LoVo (cell line): ENCODE measurements around the gene CLPTM1.
A peak's percentile ranks its signal among the peaks of the same experiment; 100 is the strongest.
"Not testable (repeated sequence)": the region's sequence is repeated elsewhere in the genome, so short reads cannot be mapped to it uniquely, and the experiment has no call there.

Experiments used
- DNase-seq: peaks from one replicate; pipeline ENCODE4 v3.0.0-alpha.2; 2016; ENCODE audit warnings: low spot score

Gene CLPTM1

DNA sequence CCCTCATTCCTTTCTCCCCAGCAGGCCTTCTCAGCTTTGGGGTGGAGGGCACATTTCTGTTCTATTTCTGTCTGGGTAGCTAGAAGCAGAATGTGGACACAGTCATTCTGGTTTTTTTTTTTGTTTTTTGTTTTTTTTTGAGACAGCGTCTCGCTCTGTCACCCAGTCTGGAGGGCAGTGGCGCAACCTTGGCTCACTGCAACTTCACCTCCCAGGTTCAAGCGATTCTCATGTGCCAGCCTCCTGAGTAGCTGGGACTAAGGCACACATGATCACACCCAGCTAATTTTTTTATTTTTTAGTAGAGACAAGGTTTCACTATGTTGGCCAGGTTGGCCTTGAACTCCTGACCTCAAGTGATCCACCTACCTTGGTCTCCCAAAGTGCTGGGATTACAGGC, 20.3 kb downstream of the CLPTM1 start:
- no peak for DNase-seq

DNA sequence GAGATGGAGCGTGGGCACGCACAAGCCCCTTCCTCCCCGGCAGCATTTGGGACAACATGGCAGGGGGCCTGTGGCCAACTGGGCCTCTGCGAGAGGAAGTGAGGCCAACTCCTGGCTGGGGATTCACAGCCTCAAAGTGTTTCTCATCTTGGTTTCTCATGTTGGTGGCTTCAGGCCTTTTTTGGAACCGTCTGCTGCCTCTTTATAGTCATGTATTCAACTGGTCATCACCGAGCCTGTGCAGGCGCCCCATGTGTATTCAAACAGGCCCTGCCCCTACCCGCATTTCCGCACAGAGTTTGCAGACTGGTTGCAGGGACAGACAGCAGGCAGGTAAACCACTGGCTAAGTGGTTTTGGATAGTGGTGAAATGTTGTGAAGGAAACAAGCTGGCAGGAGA, 28.8 kb downstream of the CLPTM1 start:
- DNase-seq = no peak

DNA sequence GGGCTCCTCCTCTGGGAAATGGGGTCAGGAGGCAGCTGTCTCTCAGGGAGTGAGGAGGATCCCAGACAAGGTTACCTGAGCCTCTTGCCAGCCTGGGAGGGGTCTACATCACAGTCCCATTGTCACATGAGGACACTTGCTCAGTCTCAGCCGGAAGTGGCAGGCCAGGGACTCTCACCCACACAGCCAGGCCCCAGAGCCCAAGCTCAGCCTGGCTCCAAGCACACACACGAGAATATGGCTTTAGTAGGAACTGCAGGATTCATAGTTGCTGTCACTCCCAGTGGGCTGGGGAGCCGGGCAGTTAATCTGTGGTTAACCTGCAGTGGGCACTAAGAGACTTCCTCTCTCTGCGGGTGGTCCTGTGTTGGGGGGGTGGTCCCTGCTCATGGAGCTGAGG, 30.3 kb downstream of the CLPTM1 start:
- DNase-seq = no peak

DNA sequence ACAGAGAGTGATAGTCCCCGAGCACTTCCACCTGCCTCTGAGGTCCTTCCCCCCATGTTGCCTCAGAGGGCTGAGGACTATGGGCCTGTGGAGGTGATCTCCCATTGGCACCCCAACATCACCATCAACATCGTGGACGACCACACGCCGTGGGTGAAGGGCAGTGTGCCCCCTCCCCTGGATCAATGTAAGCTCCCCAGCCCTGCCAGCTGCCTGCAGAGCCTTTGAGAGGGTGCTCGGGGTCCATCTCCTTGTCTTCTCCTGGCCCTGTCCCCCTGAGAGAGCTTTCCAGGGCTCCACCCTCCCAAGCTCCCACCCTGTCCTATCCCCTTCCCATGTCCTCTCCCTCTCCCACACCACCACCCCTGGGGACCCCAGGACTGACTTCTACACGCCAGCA, 31.2 kb downstream of the CLPTM1 start:
- DNase-seq = no peak

DNA sequence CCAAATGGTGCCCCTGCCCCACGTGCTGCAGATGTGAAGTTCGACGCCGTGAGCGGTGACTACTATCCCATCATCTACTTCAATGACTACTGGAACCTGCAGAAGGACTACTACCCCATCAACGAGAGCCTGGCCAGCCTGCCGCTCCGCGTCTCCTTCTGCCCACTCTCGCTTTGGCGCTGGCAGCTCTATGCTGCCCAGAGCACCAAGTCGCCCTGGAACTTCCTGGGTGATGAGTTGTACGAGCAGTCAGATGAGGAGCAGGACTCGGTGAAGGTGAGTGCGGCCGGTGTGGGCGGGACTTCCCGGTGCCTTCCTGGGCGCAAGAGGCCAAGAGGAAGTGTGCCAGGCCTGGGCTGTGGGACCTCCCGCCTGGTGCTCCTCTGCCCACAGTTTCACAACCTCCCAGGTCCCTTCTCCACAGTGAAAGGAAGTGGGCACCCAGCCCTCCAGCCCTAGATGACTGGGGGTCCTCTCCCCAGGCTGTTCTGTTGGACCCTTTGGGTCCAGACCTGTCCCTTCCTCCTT, 32.0 kb downstream of the CLPTM1 start:
- no peak for DNase-seq

DNA sequence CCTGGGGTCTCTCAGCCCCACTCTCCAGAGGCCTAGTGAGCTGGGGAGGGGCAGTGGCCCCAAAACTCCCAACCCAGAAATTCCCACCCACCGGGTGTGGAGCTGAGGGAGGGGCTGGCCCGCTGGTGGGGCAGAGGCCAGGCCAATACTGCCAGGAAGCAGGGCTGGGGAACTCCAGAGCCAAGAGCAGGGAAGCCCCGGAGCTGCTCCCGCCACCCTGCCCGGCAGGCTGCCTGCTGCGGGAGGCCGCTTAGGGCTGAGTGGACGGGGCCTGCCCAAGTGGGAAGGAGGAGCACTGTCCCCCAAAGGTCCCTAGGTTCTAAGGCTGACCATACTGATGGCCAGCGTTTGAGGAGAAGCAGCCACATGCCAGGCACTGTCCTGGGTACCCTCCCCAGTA, 33.1 kb downstream of the CLPTM1 start:
- no peak for DNase-seq

DNA sequence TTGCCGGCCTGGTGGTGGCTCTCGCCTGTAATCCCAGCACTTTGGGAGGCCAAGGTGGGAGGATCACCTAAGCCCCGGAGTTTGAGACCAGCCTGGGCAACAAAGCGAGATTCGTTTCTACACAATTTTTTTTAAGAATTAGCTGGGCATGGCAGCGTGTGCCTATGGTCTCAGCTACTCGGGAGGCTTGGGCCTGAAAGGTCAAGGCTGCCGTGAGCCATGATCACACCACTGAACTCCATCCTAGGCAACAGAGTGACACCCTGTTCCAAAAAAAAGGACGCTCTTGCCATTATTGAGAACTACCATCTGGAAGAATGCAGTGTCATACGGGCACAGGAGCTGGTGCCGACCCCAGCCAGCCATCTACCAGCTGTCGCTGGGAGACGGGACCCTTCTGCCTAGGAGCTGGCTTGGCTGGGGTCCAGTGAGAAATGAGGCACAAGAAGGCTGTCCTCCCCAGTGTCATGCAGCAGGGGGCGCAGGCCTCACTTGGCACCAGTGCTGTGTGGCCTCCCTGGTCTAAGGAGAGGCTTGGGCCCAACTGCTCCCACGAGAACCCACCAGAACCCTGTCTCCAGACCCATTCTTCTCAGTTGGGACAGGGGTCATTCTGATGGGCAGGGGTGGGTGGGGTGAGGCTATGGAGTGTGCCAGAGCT, 33.8 kb downstream of the CLPTM1 start:
- DNase-seq = peak; percentile 15

DNA sequence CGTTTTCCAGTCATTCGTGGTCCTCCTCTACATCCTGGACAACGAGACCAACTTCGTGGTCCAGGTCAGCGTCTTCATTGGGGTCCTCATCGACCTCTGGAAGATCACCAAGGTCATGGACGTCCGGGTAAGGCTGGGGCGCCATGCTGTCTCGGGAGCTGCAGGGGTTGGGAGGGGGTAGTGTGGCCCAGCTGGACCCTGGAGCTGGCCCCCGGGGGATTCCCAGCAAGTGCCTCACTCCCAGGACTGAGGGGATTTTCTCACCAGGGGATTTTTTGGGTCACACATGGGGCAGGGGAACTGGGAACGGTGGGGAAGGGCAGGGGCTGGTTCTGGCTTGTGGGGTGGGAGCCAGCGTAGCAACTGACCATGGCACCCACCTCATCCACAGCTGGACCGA, 35.3 kb downstream of the CLPTM1 start:
- DNase-seq = no peak

DNA sequence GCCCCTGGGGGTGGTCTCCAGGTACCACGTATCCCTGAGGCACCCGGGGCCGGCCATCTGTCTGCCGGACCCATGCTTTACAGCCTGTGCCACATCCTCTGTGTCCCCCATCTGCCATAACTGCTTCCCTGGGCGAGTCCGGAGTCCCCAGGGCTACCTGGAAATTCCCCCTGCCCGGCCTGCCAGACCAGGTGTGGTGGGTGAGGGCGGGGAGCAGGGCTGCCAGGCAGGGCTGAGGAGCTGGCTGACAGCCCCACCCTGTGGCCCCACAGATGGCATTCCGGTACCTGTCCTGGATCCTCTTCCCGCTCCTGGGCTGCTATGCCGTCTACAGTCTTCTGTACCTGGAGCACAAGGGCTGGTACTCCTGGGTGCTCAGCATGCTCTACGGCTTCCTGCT, 35.8 kb downstream of the CLPTM1 start:
- no peak for DNase-seq

DNA sequence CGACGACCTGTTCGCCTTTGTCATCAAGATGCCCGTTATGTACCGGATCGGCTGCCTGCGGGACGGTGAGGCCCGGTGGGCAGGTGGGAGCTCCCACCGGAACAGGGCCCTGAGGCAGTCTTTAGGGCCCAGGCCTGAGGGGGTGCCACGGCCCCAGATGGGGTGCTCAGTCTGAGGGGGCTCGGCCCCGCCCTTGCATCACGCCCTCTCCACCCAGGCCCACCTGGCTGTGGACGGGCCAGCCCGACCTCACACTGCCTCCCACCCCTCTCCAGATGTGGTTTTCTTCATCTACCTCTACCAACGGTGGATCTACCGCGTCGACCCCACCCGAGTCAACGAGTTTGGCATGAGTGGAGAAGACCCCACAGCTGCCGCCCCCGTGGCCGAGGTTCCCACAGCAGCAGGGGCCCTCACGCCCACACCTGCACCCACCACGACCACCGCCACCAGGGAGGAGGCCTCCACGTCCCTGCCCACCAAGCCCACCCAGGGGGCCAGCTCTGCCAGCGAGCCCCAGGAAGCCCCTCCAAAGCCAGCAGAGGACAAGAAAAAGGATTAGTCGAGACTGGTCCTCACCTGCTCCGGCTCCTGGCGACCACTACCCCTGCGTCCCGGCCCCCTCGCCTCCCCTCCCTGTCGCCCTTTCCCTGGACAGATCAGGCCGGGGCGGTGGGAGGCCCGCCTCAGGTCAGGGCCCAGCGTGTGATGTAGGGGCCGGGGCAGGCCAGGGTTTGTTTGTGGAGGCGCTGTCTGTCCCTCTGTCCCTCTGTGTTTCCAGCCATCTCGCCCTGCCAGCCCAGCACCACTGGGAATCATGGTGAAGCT, 37.4 kb downstream of the CLPTM1 start:
- DNase-seq = no peak

DNA sequence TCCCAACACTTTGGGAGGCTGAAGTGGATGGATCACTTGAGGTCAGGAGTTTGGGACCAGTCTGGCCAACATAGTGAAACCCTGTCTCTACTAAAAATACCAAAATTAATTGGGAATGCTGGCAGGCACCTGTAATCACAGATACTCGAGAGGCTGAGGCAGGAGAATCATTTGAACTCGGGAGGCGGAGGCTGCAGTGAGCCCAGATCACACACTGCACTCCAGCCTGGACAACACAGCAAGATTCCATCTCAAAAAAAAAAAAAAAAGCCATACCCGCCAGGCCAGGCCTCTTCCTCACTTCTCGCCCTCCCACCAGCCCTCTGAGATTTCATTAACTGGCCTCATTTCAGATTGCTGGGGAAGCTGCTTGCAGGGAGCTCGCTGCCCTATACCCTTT, 38.3 kb downstream of the CLPTM1 start:
- DNase-seq = no peak

DNA sequence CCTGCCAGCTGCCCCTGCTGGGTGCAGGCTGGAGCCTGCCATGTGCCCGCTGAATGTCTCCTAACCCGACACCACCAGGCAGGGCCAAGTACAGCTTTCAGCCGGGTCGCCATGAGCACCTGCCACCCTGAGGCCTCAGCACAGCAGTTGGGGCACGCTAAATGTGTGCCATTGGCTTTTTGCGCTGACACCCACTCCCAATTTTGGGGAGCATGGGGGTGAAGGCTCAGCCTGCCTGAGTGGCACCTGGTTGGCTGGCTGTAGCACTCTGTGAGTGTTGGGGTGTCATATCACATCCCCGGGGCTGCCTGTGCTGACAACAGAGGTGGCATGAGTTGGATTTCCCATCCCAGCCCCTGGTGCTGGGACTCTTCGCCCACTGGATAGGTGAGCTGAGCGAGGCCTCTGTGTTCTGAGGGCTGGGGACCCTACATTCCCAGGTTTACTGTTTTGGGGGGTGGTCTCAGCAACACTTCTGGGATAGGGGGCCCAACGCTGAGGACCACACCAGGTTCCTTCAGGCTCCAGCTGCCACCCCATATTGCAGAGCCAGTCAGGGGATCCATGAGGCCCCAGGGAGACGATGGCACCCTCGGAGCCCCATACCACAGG, 38.9 kb downstream of the CLPTM1 start:
- DNase-seq = no peak

DNA sequence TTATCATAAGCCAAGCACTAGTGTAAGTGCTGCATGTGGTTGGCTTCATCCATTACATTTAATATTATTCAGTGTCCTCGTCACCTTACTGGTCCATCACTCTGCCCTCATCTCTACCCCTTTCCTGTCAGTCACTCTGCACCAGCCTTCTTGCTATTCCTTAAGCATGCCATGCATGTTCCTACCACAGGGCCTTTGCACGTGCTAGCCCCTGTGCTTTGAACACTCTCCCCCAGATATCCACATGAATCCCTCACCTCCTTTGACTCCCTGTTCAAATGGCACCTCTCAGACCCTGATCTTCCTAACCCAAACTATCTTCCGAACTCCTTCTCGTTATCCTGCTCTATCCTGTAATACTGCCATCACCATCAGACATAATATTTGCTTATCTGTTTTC, 42.8 kb downstream of the CLPTM1 start:
- no peak for DNase-seq

DNA sequence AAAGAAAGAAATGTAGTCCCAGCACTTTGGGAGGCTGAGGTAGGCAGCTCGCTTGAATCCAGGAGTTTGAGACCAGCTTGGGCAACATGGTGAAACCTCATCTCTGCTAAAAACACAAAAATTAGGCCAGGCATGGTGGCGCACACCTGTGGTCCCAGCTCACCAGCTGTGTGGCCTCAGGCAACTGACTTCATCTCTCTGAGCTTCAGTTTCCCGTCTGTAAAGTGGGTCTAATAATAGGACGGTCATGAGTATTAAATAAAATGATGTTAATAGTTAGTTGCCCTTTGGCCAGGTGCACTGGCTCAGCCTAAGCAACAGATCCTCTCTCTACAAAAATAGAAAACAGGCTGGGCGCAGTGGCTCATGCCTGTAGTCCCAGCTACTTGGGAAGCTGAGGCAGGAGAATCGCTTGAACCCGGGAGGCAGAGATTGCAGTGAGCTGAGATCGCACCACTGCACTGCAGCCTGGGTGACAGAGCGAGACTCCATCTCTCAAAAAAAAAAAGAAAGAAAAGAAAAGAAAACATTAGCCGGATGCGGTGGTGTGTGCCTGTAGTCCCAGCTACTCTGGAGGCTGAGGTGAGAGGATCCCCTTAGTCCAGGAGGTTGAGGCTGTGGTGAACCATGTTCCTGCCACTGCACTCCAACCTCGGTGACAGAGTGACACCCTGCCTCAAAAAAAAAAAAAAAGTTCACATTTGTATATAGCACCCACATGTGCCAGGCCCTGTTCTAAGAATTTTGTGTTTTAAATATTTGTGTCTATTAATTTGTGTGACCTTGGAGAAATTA, 44.1 kb downstream of the CLPTM1 start:
- DNase-seq = not testable (repeated sequence)

DNA sequence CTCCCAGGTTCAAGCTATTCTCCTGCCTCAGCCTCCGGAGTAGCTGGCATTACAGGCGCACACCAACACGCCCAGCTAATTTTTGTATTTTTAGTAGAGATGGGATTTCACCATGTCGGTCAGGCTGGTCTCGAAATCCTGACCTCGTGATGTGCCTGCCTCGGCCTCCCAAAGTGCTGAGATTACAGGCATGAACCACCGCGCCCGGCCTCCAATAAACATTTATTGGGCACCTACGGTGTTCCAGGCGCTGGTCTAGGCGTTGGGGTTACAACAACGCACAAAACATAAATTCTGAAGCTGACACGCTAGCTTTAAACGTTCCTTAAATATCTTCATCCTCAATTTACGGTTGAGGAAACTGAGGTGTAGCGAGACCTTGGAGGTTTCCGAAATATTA, 45.5 kb downstream of the CLPTM1 start:
- DNase-seq = not testable (repeated sequence)

DNA sequence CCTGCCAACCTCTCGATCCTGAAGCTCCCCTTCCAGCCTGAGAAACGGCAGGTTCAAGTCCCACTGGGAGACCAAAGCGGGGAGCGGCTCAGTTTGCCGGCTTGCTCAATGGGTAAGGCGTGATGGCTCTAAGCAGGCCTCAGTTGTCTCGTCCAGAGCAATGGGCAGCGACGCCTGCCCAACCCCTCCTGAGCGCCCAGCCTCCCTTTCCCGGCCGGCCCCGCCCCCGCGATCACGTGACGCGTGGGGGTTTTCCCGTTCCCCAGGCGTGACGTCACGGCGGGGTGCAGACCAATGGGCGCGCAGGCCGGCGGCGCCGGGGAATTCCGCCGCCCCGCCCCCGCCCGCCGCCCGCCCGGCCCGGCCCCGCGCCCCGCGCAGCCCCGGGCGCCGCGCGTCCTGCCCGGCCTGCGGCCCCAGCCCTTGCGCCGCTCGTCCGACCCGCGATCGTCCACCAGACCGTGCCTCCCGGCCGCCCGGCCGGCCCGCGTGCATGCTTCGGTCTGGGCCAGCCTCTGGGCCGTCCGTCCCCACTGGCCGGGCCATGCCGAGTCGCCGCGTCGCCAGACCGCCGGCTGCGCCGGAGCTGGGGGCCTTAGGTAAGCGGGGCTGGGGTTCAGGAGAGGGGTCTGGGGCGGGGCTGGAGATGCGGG, 46.0 kb downstream of the CLPTM1 start, which contains the start of gene RELB:
RELB (plus strand) TSS at position 378 of the 653 bp plus-strand sequence; CDS start at position 494, 116 bp downstream.
- peak; percentile 91 for DNase-seq

DNA sequence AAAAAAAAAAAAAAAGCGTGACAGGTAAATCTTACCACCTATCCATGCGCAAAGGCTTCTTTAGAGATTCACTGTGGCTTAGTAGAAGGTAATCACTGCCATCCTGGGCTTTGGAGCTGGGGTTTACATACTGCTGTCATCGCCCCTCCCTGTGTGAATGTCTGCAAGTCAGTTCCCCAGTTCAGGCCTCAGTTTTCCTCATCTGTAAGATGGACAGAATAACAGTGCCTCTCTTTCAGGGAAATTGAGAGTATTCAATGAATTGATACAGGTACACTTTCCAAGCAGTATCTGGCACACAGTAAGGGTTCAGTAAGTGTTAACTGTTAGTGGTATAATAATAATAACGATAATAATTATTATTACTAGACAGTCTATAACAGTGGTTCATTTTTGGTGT, 48.3 kb downstream of the CLPTM1 start:
- DNase-seq = no peak

DNA sequence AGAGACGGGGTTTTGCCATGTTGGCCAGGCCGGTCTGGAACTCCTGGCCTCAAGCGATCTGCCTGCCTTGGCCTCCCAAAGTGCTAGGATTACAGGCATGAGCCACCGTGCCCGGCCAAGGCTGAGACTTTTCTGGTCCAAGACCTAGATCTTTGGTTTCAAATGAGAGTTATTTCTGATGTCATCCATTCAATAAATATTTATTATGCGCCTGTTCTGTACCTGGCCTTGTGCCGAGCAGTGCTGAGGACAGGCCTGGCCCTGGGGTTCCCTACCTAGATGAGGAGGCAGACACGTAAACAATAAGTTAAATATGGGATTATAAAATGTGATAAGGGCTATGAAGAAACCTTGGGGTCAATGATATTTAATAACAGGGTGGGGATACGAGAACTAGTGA, 50.6 kb downstream of the CLPTM1 start:
- DNase-seq = no peak

DNA sequence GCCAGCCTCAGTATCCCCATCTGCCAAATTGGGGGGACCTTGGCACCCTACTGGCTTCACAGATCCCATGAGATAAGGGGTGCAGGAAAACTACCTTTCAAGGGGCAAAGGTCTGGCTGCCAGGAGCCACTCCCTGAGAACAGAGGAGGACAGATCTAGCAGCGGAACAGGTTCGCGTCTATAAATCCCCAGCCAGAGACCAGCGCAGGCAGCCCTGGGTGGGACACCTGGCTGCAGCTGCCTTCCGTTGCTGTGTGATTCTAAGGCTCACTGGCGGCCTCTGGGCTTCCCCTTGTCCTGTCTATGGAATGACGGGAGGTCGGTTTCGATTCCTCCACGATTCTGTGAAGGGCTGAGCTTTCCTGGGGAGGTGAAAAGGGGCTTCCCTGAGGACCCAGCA, 53.4 kb downstream of the CLPTM1 start:
- peak; percentile 31 for DNase-seq

DNA sequence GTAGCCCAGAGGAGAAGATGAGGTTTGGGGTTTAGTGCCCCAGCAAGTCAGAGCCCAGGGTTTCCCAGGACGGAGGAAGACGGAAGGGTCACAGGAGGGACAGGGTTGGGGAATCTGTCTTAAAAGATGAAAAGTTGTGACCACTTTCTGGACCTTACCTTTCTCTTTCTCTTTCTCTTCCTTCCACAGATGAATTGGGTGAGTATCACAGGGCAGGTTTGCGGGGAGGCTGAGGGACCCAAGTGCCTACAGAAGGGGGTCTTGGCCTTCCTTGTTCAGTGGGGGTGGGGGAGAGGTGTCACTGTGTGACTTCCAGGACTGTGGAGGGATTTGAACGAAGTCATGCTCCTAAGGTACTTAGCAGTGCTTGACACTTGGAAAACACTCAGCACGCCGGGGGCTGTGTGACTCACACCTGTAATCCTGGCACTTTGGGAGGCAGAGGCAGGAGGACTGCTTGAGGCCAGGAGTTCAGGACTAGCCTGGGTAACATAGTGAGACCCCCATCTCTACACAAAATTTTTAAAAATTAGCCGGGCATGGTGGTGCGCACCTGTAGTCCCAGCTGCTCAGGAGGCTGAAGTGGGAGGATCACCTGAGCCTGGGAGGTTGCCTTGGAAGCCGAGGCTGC, 54.6 kb downstream of the CLPTM1 start:
- no peak for DNase-seq

DNA sequence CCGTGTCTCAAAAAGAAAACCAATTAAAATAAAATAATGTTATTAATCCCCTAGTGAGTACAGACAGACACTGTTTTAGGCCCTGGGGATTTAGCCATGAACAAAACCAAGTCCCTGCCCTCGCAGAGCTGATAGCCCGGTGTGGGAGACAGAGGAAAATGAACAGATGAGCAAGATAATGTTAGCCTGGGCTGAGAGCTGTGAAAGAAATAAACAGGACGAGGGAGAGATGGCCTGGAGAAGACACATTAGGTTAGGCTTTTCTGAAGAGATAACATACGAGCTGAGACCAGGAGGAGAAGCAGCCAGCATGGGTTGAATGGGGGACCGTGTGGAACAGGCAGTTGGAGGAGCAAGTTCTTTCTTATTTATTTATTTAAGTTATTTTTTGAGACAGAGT, 55.1 kb downstream of the CLPTM1 start:
- DNase-seq = no peak
